ENCODE data around the gene MBP. TPM values are rescaled to one million over a fixed set of nuclear protein-coding genes. Genes with fewer than 3 reads are reported as not detected.

MBP gene
- total RNA-seq, 4 donors from 2014 or later: 45.0 to 60.0 (median 51.9) TPM

DNA sequence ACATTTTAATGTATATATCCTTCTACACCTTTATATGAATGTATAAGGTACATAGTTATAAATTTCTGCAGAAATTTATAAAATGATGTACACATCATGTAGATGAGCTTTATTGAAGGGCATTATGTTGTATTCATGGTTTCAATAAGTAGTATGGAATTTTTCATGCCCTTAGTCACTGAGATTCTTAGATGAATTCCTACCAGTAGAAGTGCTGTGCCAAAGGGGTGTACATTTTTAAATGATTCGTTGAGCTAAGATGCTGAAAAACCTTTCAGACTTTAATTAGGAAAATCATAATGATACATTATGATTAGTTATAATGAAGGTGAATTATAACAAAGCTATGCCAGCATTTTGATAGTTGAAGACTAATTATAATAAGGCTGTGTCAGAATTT is 195.0 kb downstream of the MBP start:
- 61 to 77% methylated on average over 1 of the region's 1 CpG for WGBS, 2 donors
- DNase-seq (ENCODE audit: low spot score in 2 of 2): no peak
- no peak overlapping the region for H3K4me3 ChIP-seq (ENCODE audit: low read depth, poor library complexity, severe bottlenecking)
- intact Hi-C loops (cut with DNase I; ENCODE audit: low total_unique reads): no loop called here
- no peak for TF ChIP-seq POLR2A (IDR thresholded peaks at IDR 0.05)
- TF ChIP-seq, protein P1, sequence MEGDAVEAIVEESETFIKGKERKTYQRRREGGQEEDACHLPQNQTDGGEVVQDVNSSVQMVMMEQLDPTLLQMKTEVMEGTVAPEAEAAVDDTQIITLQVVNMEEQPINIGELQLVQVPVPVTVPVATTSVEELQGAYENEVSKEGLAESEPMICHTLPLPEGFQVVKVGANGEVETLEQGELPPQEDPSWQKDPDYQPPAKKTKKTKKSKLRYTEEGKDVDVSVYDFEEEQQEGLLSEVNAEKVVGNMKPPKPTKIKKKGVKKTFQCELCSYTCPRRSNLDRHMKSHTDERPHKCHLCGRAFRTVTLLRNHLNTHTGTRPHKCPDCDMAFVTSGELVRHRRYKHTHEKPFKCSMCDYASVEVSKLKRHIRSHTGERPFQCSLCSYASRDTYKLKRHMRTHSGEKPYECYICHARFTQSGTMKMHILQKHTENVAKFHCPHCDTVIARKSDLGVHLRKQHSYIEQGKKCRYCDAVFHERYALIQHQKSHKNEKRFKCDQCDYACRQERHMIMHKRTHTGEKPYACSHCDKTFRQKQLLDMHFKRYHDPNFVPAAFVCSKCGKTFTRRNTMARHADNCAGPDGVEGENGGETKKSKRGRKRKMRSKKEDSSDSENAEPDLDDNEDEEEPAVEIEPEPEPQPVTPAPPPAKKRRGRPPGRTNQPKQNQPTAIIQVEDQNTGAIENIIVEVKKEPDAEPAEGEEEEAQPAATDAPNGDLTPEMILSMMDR (IDR thresholded peaks at IDR 0.05): no peak

DNA sequence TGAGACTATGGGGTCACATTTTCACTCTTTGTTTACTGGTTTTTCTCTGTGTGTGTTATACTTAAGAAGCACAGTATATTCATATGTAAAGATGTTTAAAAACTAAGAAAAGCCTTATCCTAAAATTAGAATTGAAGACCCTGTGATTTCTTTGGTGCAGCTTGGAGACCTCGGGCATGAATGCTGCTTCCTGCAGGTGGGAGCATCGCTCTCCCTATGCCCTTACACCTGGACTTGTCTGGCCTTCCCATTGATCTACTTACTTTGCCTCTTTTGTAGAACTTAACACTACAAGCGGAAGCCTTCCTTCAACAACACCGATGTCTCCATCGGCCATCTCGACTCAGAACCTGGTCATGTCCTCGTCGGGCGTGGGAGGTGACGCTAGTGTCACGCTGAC is 195.7 kb downstream of the MBP start:
- no peak for DNase-seq (ENCODE audit: low spot score in 2 of 2)
- WGBS, 2 donors: 98 to 99% methylated on average over 11 of the region's 11 CpGs
- H3K4me3 ChIP-seq (ENCODE audit: low read depth, poor library complexity, severe bottlenecking): no peak overlapping the region
- intact Hi-C loops (cut with DNase I; ENCODE audit: low total_unique reads): no loop called here
- TF ChIP-seq POLR2A (IDR thresholded peaks at IDR 0.05): no peak
- TF ChIP-seq, protein P1 (IDR thresholded peaks at IDR 0.05): no peak

DNA sequence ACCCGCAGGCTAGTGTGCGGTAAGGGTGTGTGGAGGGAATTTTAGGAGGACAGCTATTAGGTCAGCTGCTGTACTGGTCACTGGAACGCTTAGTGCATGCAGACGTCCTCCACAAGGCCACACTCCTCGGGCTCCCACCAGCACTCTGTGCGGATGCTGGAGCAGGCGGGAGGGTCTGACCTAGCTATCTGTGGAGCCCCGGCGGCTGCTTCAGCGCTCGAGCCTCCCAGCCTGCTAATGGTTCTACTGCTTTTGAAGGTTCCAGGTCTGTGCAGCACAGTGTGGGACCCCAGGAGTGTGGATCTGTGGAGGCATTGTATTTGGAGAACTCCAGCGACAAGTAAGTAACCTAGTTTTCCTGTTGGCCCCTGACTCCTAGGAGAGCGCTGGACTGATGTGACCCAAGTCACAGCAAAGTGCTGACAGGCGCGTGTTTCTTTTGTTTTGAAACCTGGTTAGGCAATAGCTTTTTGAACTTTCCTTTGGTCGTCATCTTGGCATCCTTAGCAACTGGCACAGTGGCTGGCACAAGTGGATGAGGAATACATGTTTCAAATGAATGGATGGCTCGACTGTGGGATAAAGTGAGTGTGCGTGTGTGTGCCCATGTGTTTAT is 196.8 kb downstream of the MBP start:
- no peak overlapping the region for H3K4me3 ChIP-seq (ENCODE audit: low read depth, poor library complexity, severe bottlenecking)
- intact Hi-C loops (cut with DNase I; ENCODE audit: low total_unique reads): no loop called here
- no peak for DNase-seq (ENCODE audit: low spot score in 2 of 2)
- TF ChIP-seq POLR2A (IDR thresholded peaks at IDR 0.05): no peak
- 93% methylated on average over 18 of the region's 18 CpGs for WGBS, 2 donors

DNA sequence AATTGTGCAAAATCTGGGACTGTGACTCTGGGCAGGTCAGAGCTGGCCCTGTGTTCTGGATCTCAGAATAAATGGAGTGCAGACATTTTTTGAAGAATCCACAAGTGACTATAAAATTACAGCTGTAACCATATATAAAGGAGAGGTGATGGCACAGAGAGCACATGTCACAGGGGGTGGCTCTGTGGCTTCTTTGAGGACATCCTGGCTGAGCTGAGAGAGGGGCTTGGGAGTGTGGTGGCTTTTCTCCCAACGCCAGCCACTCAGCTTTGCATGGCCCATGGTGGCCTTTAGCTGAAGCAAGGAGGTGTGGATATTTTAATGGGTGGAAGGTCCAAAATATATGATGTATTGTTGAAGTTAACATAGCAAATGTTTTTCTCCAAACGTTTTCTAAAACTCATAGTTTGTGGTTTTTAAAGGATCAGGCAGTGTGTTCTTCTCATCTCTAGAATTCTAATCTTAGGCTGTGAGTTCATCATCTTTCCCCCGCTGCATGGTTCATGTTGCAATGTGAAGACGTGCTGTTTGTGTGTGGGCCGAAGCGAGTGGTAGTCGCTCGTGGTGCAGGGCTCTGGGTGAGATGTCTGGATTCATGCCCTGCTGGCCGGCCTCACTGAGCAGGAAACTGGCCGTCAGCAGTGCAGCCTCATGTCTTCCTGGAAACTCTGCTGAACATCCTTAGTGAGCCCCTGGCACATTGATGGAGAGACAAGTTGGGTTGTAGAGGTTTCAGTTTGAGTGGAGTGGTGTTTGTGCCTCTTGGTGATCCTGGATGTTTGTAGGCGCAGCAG is 200.4 kb downstream of the MBP start:
- 81 to 90% methylated on average over 10 to 11 of the region's 11 CpGs for WGBS, 2 donors
- TF ChIP-seq POLR2A (IDR thresholded peaks at IDR 0.05): no peak
- TF ChIP-seq, protein P1 (IDR thresholded peaks at IDR 0.05): no peak
- intact Hi-C loops (cut with DNase I; ENCODE audit: low total_unique reads): no loop called here
- no peak for DNase-seq (ENCODE audit: low spot score in 2 of 2)
- H3K4me3 ChIP-seq (ENCODE audit: low read depth, poor library complexity, severe bottlenecking): no peak overlapping the region

DNA sequence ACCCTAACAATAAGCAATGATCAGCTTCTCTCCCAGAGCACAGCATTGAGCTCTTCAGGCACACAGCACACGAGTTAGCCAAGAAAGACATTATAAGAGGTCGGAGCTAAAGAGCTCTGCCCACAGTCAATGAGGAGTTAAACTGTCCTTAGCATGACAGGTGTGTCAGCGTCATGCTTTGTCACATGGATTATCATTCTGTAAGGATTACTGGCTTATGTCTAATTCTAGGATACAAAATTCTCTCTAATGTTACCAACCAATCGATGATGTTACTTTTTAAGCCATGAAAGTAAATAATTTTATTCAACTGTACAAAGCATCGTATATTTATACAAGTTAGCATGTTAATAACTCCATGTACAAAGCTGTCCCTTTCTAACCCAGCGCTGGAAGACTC is 201.4 kb downstream of the MBP start:
- TF ChIP-seq, protein P1 (IDR thresholded peaks at IDR 0.05): no peak
- intact Hi-C loops (cut with DNase I; ENCODE audit: low total_unique reads): no loop called here
- 94 to 96% methylated on average over 6 of the region's 6 CpGs for WGBS, 2 donors
- no peak for DNase-seq (ENCODE audit: low spot score in 2 of 2)
- no peak overlapping the region for H3K4me3 ChIP-seq (ENCODE audit: low read depth, poor library complexity, severe bottlenecking)

Other genes with a start within 250 kb of the MBP start
- not detected for gene GALR1, start 117.1 kb upstream of the MBP start, total RNA-seq

Data from lower leg skin (tissue), 4 donors.